ENCODE results near the gene SMIM17. TPM values are rescaled to one million over a fixed set of nuclear protein-coding genes. Genes with fewer than 3 reads are reported as not detected.

The SMIM17 gene
- polyA plus RNA-seq, 1 of the 3 experiments (the other 2 are of a cell fraction), result 0.05 TPM

GRCh38 chr19:56687031-56687430 is 44.1 kb downstream of the SMIM17 start:
- Histone ChIP-seq H3K4me3 (ENCODE audit: low read depth in 2 of 2, low read length in 1 of 2) (no peak overlapping the region), H3K4me1 (ENCODE audit: control insufficient read depth in 1 of 2, insufficient read depth in 2 of 2, low read depth in 1 of 2, low read length in 1 of 2) (no peaks in the 10 kb centered on the region), H3K36me3 (replicated peaks in 1 of 2; ENCODE audit: control insufficient read depth in 1 of 2, insufficient read depth in 2 of 2, low read length in 1 of 2) (no peaks in the 10 kb centered on the region), H3K27ac (ENCODE audit: low read depth in 2 of 2, low read length in 1 of 2) (no peak overlapping the region), H4K20me1 (ENCODE audit: insufficient read depth) (no peaks in the 10 kb centered on the region), H2AFZ (ENCODE audit: low read depth) (no peak overlapping the region), H3K9me2 (no peaks in the 10 kb centered on the region), H3K9ac (no peak overlapping the region), H3K4me2 (no peak overlapping the region), H3K27me3 (ENCODE audit: insufficient read depth) (no peaks in the 10 kb centered on the region), H3K79me2 (ENCODE audit: insufficient read depth) (no peaks in the 10 kb centered on the region), H3F3A (replicated peaks; ENCODE audit: insufficient read depth) (no peaks in the 10 kb centered on the region), H3K9me3 (no peaks in the 10 kb centered on the region; the same call in 1 of the 2 replicates)
- no peak for DNase-seq
- ChIA-PET POLR2A (no interaction called here), CTCF (no interaction called here)
- TF ChIP-seq MAX (IDR thresholded peaks at IDR 0.05; ENCODE audit: low read depth) (no peak), IRF3 (IDR thresholded peaks at IDR 0.05; ENCODE audit: low read depth, low read length) (no peak), RCOR1 (IDR thresholded peaks at IDR 0.05; ENCODE audit: low read length) (no peak), JUND (IDR thresholded peaks at IDR 0.05) (no peak), POLR2AphosphoS5 (IDR thresholded peaks at IDR 0.05; ENCODE audit: low read depth, low read length) (no peak), GABPA (IDR thresholded peaks at IDR 0.05; ENCODE audit: low read depth) (no peak), CHD2 (IDR thresholded peaks at IDR 0.05; ENCODE audit: low read length, partially characterized antibody) (no peak), ZBTB33 (IDR thresholded peaks at IDR 0.05; ENCODE audit: borderline replicate concordance, low read depth) (no peak), EZH2phosphoT487 (IDR thresholded peaks at IDR 0.05; ENCODE audit: borderline replicate concordance, low read depth) (no peak), REST (IDR thresholded peaks at IDR 0.05; ENCODE audit: low read depth, low read length) (no peak), USF2 (IDR thresholded peaks at IDR 0.05; ENCODE audit: borderline replicate concordance, low read depth, low read length) (no peak), PBX3 (IDR thresholded peaks at IDR 0.05) (no peak)
- 43% methylated on average over 8 of the region's 8 CpGs for WGBS (ENCODE audit: low lambda C conversion rate)

Data from SK-N-SH (cell line).